GM18505 (cell line): ENCODE results near the gene SETD2.
"Not testable (repeated sequence)": the region's sequence is repeated elsewhere in the genome, so short reads cannot be mapped to it uniquely, and the experiment has no call there.

Experiments used
- ATAC-seq: cut with Tn5 transposase; IDR thresholded peaks from one replicate; pipeline ENCODE4 v1.9.1; 2021; ENCODE audit not compliant: unreplicated experiment
- POLR2A ChIP-seq: IDR thresholded peaks from 4 replicates; pipeline ENCODE4 v1.6.1; 2011; ENCODE audit warnings: borderline replicate concordance; ENCODE audit not compliant: insufficient read depth, insufficient read length; ENCODE audit errors: extremely low read depth

SETD2 gene

GRCh38 chr3:47103619-47104018 is 60.3 kb downstream of the SETD2 start:
- TF ChIP-seq POLR2A, result no peak
- no peak for ATAC-seq

- TF ChIP-seq POLR2A, result no peak
- no peak for ATAC-seq
Observed at GRCh38 chr3:47102081-47102600, 61.8 kb downstream of the SETD2 start.

- no peak for ATAC-seq
- TF ChIP-seq POLR2A, result no peak
Observed at GRCh38 chr3:47098910-47099309, 65.0 kb downstream of the SETD2 start.

GRCh38 chr3:47097864-47098263 is 66.0 kb downstream of the SETD2 start:
- no peak for TF ChIP-seq POLR2A
- no peak for ATAC-seq

GRCh38 chr3:47096959-47097358 is 67.0 kb downstream of the SETD2 start:
- no peak for TF ChIP-seq POLR2A
- ATAC-seq, result no peak

GRCh38 chr3:47092090-47092489 is 71.8 kb downstream of the SETD2 start:
- ATAC-seq, result no peak
- no peak for TF ChIP-seq POLR2A

- no peak for TF ChIP-seq POLR2A
- no peak for ATAC-seq
Observed at GRCh38 chr3:47089630-47090029, 74.3 kb downstream of the SETD2 start.

GRCh38 chr3:47086071-47086470 is 77.8 kb downstream of the SETD2 start:
- ATAC-seq, result no peak
- TF ChIP-seq POLR2A, result no peak

- no peak for TF ChIP-seq POLR2A
- ATAC-seq, result peak; percentile 58
Observed at GRCh38 chr3:47083786-47084185, 80.1 kb downstream of the SETD2 start.

GRCh38 chr3:47082519-47082918 is 81.4 kb downstream of the SETD2 start:
- no peak for ATAC-seq
- TF ChIP-seq POLR2A, result no peak

- ATAC-seq, result no peak
- TF ChIP-seq POLR2A, result no peak
Observed at GRCh38 chr3:47079432-47079831, 84.5 kb downstream of the SETD2 start.

- no peak for TF ChIP-seq POLR2A
- ATAC-seq, result no peak
Observed at GRCh38 chr3:47073685-47074084, 90.2 kb downstream of the SETD2 start.

- no peak for TF ChIP-seq POLR2A
Observed at GRCh38 chr3:47070770-47071169, 93.1 kb downstream of the SETD2 start.

GRCh38 chr3:47066259-47066658 is 97.7 kb downstream of the SETD2 start:
- not testable (repeated sequence) for ATAC-seq

More at GRCh38 chr3:47070770-47071169, 93.1 kb downstream of the SETD2 start:
- no peak for ATAC-seq

GRCh38 chr3:47065681-47066080 is 98.2 kb downstream of the SETD2 start:
- no peak for ATAC-seq
- no peak for TF ChIP-seq POLR2A
